HCT116 (cell line): ENCODE data around the gene ETV5. TPM values are rescaled to one million over a fixed set of nuclear protein-coding genes. Genes with fewer than 3 reads are reported as not detected.

ENCODE experiments used
- ATAC-seq: fragments of 200-7000 bp; cut with Tn5 transposase; 2 replicates; pipeline ENCODE4 v1.9.1; 2020; ENCODE audit warnings: mild to moderate bottlenecking, moderate library complexity
- BruUV-seq: library from RNA; stranded (reverse); fragments of 400-500 nt; replicated peaks from 2 replicates; lab custom pipeline; 2021; lab: Mats Ljungman, UMichigan
- CTCF ChIA-PET: fragments of 300-600 bp; sonication (Branson Sonifier 250); formaldehyde crosslinking; loops from one replicate; lab custom pipeline; 2021; ENCODE audit warnings: antibody characterized with exemption; lab: Charles Lee
- POLR2A ChIA-PET: fragments of 300-600, 350-600 bp; sonication (Branson Sonifier 250); formaldehyde crosslinking; loops from one replicate; lab custom pipeline; 2021; ENCODE audit warnings: antibody characterized with exemption; lab: Charles Lee
- RAD21 ChIA-PET, 2 experiments: fragments of 300-600 bp; sonication (Branson Sonifier 250); formaldehyde crosslinking; loops; one replicate each; lab custom pipeline; 2023; ENCODE audit warnings: low total read pairs in 2 of 2; ENCODE audit not compliant: uncharacterized antibody in 2 of 2, unreplicated experiment in 2 of 2, low non-redundant PET in 1 of 2; lab: Charles Lee
- DNase-seq: peaks from one replicate; pipeline ENCODE4 v3.0.0-alpha.2; 2010; ENCODE audit warnings: low read depth, low spot score
- H2AFZ ChIP-seq: fragments of 200-600 bp; shearing (Covaris generic), sonication (generic); 2 replicates; pipeline ENCODE4 v1.6.1; 2017; ENCODE audit warnings: low read depth, mixed run types, mixed read lengths, antibody characterized with exemption, low read length; ENCODE audit not compliant: poor library complexity, severe bottlenecking
- H3K27ac ChIP-seq: 2 replicates; pipeline ENCODE4 v1.5.1; 2012; ENCODE audit warnings: low read depth, low read length
- H3K27me3 ChIP-seq: fragments of 200-600 bp; sonication (generic); 2 replicates; pipeline ENCODE4 v1.6.1; 2016; ENCODE audit warnings: mixed run types, low read length, mixed read lengths; ENCODE audit not compliant: insufficient read depth
- H3K36me3 ChIP-seq, 2 experiments: fragments of 200-500 bp in 1 of 2; fragments of 200-600 bp in 1 of 2; sonication (Bioruptor generic) in 1 of 2; sonication (generic) in 1 of 2; 2 replicates each; pipeline versions ENCODE4 v1.5.1 to v1.6.1; 2014 to 2016; ENCODE audit warnings: low read length in 2 of 2, inconsistent platforms in 1 of 2, mixed read lengths in 1 of 2, mixed run types in 1 of 2; ENCODE audit not compliant: insufficient read depth in 2 of 2, control insufficient read depth in 1 of 2
- H3K4me1 ChIP-seq, 2 experiments: fragments of 200-600 bp in 1 of 2; sonication (generic) in 1 of 2; 2 replicates each; pipeline versions ENCODE4 v1.5.1 to v1.6.1; 2012 to 2017; ENCODE audit warnings: low read length in 2 of 2, inconsistent platforms in 1 of 2, mild to moderate bottlenecking in 1 of 2, mixed read lengths in 1 of 2, mixed run types in 1 of 2, moderate library complexity in 1 of 2; ENCODE audit not compliant: insufficient read depth in 2 of 2, control insufficient read depth in 1 of 2
- H3K4me2 ChIP-seq: fragments of 200-600 bp; sonication (generic); 2 replicates; pipeline ENCODE4 v1.6.1; 2017; ENCODE audit warnings: mixed run types, low read length, mixed read lengths
- H3K4me3 ChIP-seq, 2 experiments: fragments of 200-600 bp in 1 of 2; sonication (generic) in 1 of 2; replicated peaks in 1 of 2; 2 replicates each; pipeline ENCODE4 v1.5.1; 2011 to 2016; ENCODE audit warnings: low read length in 2 of 2, control low read depth in 1 of 2, low read depth in 1 of 2, mild to moderate bottlenecking in 1 of 2, mixed read lengths in 1 of 2, mixed run types in 1 of 2
- H3K79me2 ChIP-seq: fragments of 200-600 bp; sonication (generic); 2 replicates; pipeline ENCODE4 v1.6.1; 2017; ENCODE audit warnings: mild to moderate bottlenecking, mixed run types, low read length, moderate library complexity, mixed read lengths; ENCODE audit not compliant: insufficient read depth
- H3K9ac ChIP-seq: fragments of 200-600 bp; sonication (generic); 2 replicates; pipeline ENCODE4 v1.6.1; 2016; ENCODE audit warnings: low read length, mixed read lengths
- H3K9me2 ChIP-seq: fragments of 200-600 bp; sonication (generic), shearing (Covaris generic); 2 replicates; pipeline ENCODE4 v1.6.1; 2017; ENCODE audit warnings: mixed run types, mild to moderate bottlenecking, moderate library complexity; ENCODE audit not compliant: insufficient read depth
- H3K9me3 ChIP-seq, 2 experiments: fragments of 200-500 bp in 1 of 2; fragments of 200-600 bp in 1 of 2; sonication (Bioruptor generic) in 1 of 2; sonication (generic) in 1 of 2; 2 replicates each; pipeline ENCODE4 v1.6.1; 2014 to 2017; ENCODE audit warnings: low read length in 2 of 2, mixed read lengths in 2 of 2, inconsistent platforms in 1 of 2, low read depth in 1 of 2, mild to moderate bottlenecking in 1 of 2, mixed run types in 1 of 2, moderate library complexity in 1 of 2; ENCODE audit not compliant: control insufficient read depth in 1 of 2, insufficient read depth in 1 of 2
- H4K20me1 ChIP-seq: fragments of 200-600 bp; sonication (generic), shearing (Covaris generic); 2 replicates; pipeline ENCODE4 v1.6.1; 2017; ENCODE audit warnings: mixed run types, mild to moderate bottlenecking, moderate library complexity; ENCODE audit not compliant: insufficient read depth
- CBX3 ChIP-seq: IDR thresholded peaks from 2 replicates; pipeline ENCODE4 v1.6.1; 2012; ENCODE audit warnings: low read depth
- CEBPB ChIP-seq: IDR thresholded peaks from 2 replicates; pipeline ENCODE4 v1.6.1; 2012; ENCODE audit warnings: low read depth
- EZH2 ChIP-seq: fragments of 200-600 bp; sonication (generic); IDR thresholded peaks from 2 replicates; pipeline ENCODE4 v1.6.1; 2017; ENCODE audit warnings: antibody characterized with exemption, mixed run types
- EZH2phosphoT487 ChIP-seq: fragments of 200-600 bp; IDR thresholded peaks from 2 replicates; pipeline ENCODE4 v1.6.1; 2018; ENCODE audit warnings: antibody characterized with exemption, borderline replicate concordance
- JUND ChIP-seq: IDR thresholded peaks from 2 replicates; pipeline ENCODE4 v1.6.1; 2012
- POLR2A ChIP-seq: IDR thresholded peaks from 2 replicates; pipeline ENCODE4 v1.7.0; 2011; ENCODE audit warnings: borderline replicate concordance; ENCODE audit not compliant: insufficient read depth, insufficient read length; ENCODE audit errors: extremely low read depth
- POLR2AphosphoS5 ChIP-seq: IDR thresholded peaks from 2 replicates; pipeline ENCODE4 v1.6.1; 2011; ENCODE audit warnings: mild to moderate bottlenecking, low read depth, low read length, moderate library complexity
- SIN3A ChIP-seq: IDR thresholded peaks from 2 replicates; pipeline ENCODE4 v1.6.1; 2012; ENCODE audit warnings: low read depth
- SRF ChIP-seq: IDR thresholded peaks from 2 replicates; pipeline ENCODE4 v1.6.1; 2012; ENCODE audit warnings: low read depth
- TCF7L2 ChIP-seq: IDR thresholded peaks from 2 replicates; pipeline ENCODE4 v1.7.0; 2011; ENCODE audit warnings: borderline replicate concordance, inconsistent platforms; ENCODE audit not compliant: insufficient read depth, insufficient read length; ENCODE audit errors: extremely low read depth
- YY1 ChIP-seq: IDR thresholded peaks from 2 replicates; pipeline ENCODE4 v1.6.1; 2011; ENCODE audit warnings: low read length, low read depth, moderate library complexity, mild to moderate bottlenecking; ENCODE audit not compliant: insufficient replicate concordance; ENCODE audit errors: extremely low read depth
- ZFX ChIP-seq: fragments of 450-650 bp; IDR thresholded peaks from 2 replicates; pipeline ENCODE4 v1.6.1; 2017
- ZNF274 ChIP-seq: fragments of 200-500 bp; sonication (Bioruptor generic); IDR thresholded peaks from 2 replicates; pipeline ENCODE4 v1.6.1; 2014; ENCODE audit warnings: mild to moderate bottlenecking, low read depth, low read length, inconsistent platforms
- intact Hi-C: fragments of 100-400 bp; cut with micrococcal nuclease; formaldehyde crosslinking; loops from 2 replicates; pipeline ENCODE4 v1.10.0; 2022
- total RNA-seq: library from RNA; stranded (reverse); gene quantifications from one replicate; pipeline ENCODE4 v1.2.1, GENCODE V29; 2021; ENCODE audit not compliant: unreplicated experiment
- TF ChIP-seq, protein P1 (sequence below): IDR thresholded peaks from 2 replicates; pipeline ENCODE4 v1.6.1; 2012
- TF ChIP-seq, protein P2 (sequence below): IDR thresholded peaks from 2 replicates; pipeline ENCODE4 v1.6.1; 2011; ENCODE audit warnings: mild to moderate bottlenecking, low read length, moderate library complexity; ENCODE audit not compliant: insufficient replicate concordance; ENCODE audit errors: extremely low read depth
- TF ChIP-seq, protein P3 (sequence below), 3 experiments: fragments of 200-600 bp in 1 of 3; sonication (generic) in 1 of 3; IDR thresholded peaks in 2 of 3; conservative IDR thresholded peaks in 1 of 3; 2 replicates each; pipeline ENCODE4 v1.5.1; 2012 to 2017; ENCODE audit warnings: low read depth in 2 of 3, low read length in 2 of 3, antibody characterized with exemption in 1 of 3, borderline replicate concordance in 1 of 3, control low read depth in 1 of 3, mild to moderate bottlenecking in 1 of 3, mixed read lengths in 1 of 3, mixed run types in 1 of 3, moderate library complexity in 1 of 3; ENCODE audit not compliant: insufficient read depth in 1 of 3

ETV5 gene
- total RNA-seq, 1 experiment from 2014 or later: 89.7 TPM

DNA sequence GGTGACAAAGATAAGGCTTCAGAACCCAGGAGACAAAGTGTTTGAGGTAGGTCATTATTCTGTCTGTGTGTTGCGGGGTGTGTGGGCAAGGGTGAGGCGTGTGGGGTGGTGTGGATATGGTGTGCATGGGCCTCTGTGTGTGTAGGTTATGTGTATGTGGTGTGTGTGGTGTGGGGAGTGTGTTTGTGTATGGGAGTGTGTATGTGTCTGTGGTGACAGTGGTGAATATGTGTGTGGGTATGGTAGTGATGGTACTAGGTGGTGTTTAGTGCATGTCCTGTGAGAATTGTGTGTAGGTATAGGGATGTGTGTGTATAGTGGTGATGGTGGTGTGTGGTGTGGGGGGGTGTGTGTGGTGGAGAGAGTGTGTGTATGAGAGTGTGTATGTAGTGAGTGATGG lies 16.2 kb upstream of the ETV5 start:
- Histone ChIP-seq H3K9me2 (no peaks in the 10 kb centered on the region), H3K9ac (no peak overlapping the region), H3K4me2 (no peak overlapping the region), H4K20me1 (no peaks in the 10 kb centered on the region), H3K27ac (no peak overlapping the region), H3K36me3 (no peaks in the 10 kb centered on the region), H3K79me2 (no peaks in the 10 kb centered on the region), H3K9me3 (no peaks in the 10 kb centered on the region), H3K27me3 (no peaks in the 10 kb centered on the region; the same call in 1 of the 2 replicates), H3K4me3 (no peak overlapping the region)
- intact Hi-C loops: no loop called here
- ChIA-PET POLR2A (no interaction called here), CTCF (no interaction called here), RAD21 (no interaction called here)
- no peak for ATAC-seq
- no peak for DNase-seq
- TF ChIP-seq ZNF274: no peak
- no peak for TF ChIP-seq EZH2
- TF ChIP-seq YY1: no peak
- TF ChIP-seq CEBPB: no peak
- TF ChIP-seq SIN3A: no peak
- TF ChIP-seq ZFX: no peak
- TF ChIP-seq, all 23 proteins: peak for 0
- no TSS peak for BruUV-seq
- no peak overlapping the region for H2AFZ ChIP-seq
- H3K4me1 ChIP-seq: peaks cover 0 to 5% of the 10 kb centered on the region in 2 experiments; a peak in 2 of 4 replicates

DNA sequence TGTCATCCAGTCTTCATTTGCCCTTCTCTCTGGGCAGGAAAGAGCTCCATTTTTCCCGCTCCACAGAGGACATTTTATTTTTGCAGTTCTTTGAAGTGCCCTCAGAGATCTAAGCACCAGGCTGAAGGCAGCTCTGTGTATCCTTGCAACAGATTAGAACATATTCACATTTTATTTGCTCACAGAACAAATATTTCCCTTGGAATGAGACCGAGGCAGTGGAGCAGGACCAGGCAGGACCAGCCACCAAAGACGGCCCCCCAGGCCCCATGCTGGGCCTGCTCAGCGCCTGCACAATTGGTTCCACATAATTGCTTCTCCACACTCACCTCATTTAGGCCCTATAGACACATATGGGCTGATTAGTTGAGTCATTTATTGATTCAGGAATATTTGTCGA lies 15.7 kb upstream of the ETV5 start:
- H3K4me1 ChIP-seq: peaks cover 0 to 5% of the 10 kb centered on the region in 2 experiments; a peak in 2 of 4 replicates
- H3K4me2 ChIP-seq: no peak overlapping the region
- no peak for DNase-seq
- no peaks in the 10 kb centered on the region; the same call in 1 of the 2 replicates for H3K27me3 ChIP-seq
- TF ChIP-seq, protein P1, sequence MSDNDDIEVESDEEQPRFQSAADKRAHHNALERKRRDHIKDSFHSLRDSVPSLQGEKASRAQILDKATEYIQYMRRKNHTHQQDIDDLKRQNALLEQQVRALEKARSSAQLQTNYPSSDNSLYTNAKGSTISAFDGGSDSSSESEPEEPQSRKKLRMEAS: no peak
- no peak for TF ChIP-seq YY1
- TF ChIP-seq, protein P2, sequence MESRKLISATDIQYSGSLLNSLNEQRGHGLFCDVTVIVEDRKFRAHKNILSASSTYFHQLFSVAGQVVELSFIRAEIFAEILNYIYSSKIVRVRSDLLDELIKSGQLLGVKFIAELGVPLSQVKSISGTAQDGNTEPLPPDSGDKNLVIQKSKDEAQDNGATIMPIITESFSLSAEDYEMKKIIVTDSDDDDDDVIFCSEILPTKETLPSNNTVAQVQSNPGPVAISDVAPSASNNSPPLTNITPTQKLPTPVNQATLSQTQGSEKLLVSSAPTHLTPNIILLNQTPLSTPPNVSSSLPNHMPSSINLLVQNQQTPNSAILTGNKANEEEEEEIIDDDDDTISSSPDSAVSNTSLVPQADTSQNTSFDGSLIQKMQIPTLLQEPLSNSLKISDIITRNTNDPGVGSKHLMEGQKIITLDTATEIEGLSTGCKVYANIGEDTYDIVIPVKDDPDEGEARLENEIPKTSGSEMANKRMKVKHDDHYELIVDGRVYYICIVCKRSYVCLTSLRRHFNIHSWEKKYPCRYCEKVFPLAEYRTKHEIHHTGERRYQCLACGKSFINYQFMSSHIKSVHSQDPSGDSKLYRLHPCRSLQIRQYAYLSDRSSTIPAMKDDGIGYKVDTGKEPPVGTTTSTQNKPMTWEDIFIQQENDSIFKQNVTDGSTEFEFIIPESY: no peak
- no peak for TF ChIP-seq CEBPB
- no peak for TF ChIP-seq SRF
- TF ChIP-seq, protein P3, sequence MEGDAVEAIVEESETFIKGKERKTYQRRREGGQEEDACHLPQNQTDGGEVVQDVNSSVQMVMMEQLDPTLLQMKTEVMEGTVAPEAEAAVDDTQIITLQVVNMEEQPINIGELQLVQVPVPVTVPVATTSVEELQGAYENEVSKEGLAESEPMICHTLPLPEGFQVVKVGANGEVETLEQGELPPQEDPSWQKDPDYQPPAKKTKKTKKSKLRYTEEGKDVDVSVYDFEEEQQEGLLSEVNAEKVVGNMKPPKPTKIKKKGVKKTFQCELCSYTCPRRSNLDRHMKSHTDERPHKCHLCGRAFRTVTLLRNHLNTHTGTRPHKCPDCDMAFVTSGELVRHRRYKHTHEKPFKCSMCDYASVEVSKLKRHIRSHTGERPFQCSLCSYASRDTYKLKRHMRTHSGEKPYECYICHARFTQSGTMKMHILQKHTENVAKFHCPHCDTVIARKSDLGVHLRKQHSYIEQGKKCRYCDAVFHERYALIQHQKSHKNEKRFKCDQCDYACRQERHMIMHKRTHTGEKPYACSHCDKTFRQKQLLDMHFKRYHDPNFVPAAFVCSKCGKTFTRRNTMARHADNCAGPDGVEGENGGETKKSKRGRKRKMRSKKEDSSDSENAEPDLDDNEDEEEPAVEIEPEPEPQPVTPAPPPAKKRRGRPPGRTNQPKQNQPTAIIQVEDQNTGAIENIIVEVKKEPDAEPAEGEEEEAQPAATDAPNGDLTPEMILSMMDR (IDR thresholded peaks at IDR 0.05 in 2 of 3, conservative IDR thresholded peaks at IDR 0.05 in 1 of 3; ENCODE audit: borderline replicate concordance in 1 of 3, insufficient read depth in 1 of 3, low read depth in 2 of 3, low read length in 2 of 3): no peak
- TF ChIP-seq POLR2AphosphoS5: no peak
- TF ChIP-seq CBX3: no peak
- no peak for TF ChIP-seq EZH2
- no peak for TF ChIP-seq EZH2phosphoT487
- TF ChIP-seq ZNF274: no peak
- no peak for TF ChIP-seq TCF7L2
- TF ChIP-seq ZFX: no peak
- TF ChIP-seq POLR2A: no peak
- TF ChIP-seq JUND: no peak
- TF ChIP-seq, all 23 proteins: peak for 0
- Histone ChIP-seq H3K9me2 (no peaks in the 10 kb centered on the region), H3K36me3 (no peaks in the 10 kb centered on the region), H3K79me2 (no peaks in the 10 kb centered on the region), H2AFZ (no peak overlapping the region), H3K4me3 (no peak overlapping the region), H3K9me3 (no peaks in the 10 kb centered on the region), H3K27ac (no peak overlapping the region), H3K9ac (no peak overlapping the region), H4K20me1 (no peaks in the 10 kb centered on the region)
- CTCF ChIA-PET: no interaction called here
- intact Hi-C loops: no loop called here
- POLR2A ChIA-PET: no interaction called here
- ATAC-seq: no peak
- no TSS peak for BruUV-seq
- RAD21 ChIA-PET: no interaction called here
